ENCODE results near the gene PTPN6. TPM values are rescaled to one million over a fixed set of nuclear protein-coding genes. Genes with fewer than 3 reads are reported as not detected.

PTPN6 gene
- total RNA-seq, 1 donor from 2014 or later, result 0.94 TPM

DNA sequence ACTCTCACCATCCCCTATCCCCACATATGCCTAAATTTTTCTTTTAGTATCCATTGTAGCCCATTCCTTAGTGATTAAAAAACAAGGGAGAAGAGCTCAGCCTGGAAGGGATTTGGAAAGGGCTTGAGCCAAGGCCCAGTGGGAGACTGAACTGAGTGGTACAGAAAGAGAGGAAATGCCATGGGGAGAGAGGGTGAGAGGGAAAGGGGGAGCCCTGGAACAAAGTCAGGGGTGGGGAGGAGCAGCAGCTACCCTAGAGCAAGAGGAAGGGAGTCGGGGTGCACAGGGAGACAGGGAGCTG is 26.0 kb upstream of the PTPN6 start:
- Mint-ChIP-seq H3K9me3 (ENCODE audit: unreplicated experiment) (no peaks in the 10 kb centered on the region), H3K36me3 (ENCODE audit: unreplicated experiment) (no peaks in the 10 kb centered on the region), H3K4me3 (ENCODE audit: unreplicated experiment) (peak overlapping the region; percentile 86), H3K27me3 (ENCODE audit: unreplicated experiment) (no peaks in the 10 kb centered on the region), H3K4me1 (ENCODE audit: unreplicated experiment) (peaks cover 52% of the 10 kb centered on the region), H3K27ac (ENCODE audit: unreplicated experiment) (peak overlapping the region; percentile 99)
- DNase-seq (ENCODE audit: extremely low spot score, unreplicated experiment), result no peak
- no peak for TF ChIP-seq CTCF (IDR thresholded peaks at IDR 0.05)

DNA sequence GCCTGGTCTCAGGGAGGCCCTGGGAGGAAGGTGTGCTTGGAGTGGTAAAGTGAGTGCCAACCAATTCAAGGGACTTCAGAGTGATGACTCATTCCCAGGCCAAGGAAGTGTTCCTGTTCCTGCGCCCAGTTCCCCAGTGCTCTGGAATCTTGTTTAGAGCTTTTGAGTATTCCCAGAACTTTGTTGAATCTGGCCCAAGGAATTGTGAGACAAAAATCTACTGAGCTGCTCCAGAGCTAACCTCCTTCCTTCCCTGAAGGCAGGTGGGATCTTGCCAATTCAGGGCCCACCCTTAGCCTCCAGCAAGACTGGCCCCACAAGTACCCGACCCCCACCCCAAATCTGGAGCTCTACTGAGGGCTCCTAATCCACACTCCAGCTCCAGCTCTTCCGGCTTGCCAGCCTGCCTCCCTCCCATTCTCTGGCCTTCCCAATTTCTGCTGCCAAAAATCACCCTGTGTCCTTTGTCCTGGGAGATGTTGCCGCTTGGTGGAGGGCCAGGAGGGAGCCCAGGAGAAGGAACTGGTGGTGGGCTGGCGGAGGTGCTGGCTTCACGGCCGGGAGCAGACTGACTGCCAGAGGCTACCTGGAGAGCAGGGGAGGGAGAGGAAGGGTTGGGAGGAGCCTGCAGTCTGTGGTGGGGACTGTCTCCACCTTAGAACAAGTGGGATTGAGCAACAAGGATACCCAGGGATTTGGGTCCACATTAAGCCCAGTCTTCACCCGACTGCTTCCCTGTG is 25.4 kb upstream of the PTPN6 start:
- Mint-ChIP-seq H3K4me3 (ENCODE audit: unreplicated experiment) (peak overlapping the region; percentile 86), H3K9me3 (ENCODE audit: unreplicated experiment) (no peaks in the 10 kb centered on the region), H3K27me3 (ENCODE audit: unreplicated experiment) (no peaks in the 10 kb centered on the region), H3K36me3 (ENCODE audit: unreplicated experiment) (no peaks in the 10 kb centered on the region), H3K4me1 (ENCODE audit: unreplicated experiment) (peaks cover 55% of the 10 kb centered on the region), H3K27ac (ENCODE audit: unreplicated experiment) (peak overlapping the region; percentile 99)
- TF ChIP-seq CTCF (IDR thresholded peaks at IDR 0.05), result no peak
- DNase-seq (ENCODE audit: extremely low spot score, unreplicated experiment), result no peak

GRCh38 chr12:6927379-6928021 is 23.7 kb upstream of the PTPN6 start, which contains the start of gene ATN1:
Gene ATN1, plus strand, starts transcription at chr12:6927959. Its CDS starts 6,043 bp downstream, at chr12:6934002.
- no peaks in the 10 kb centered on the region for H3K27me3 Mint-ChIP-seq (ENCODE audit: unreplicated experiment)
- H3K27ac Mint-ChIP-seq (ENCODE audit: unreplicated experiment), result peak within 1 kb of the TSS; percentile 99
- peaks cover 3% of the 10 kb centered on the region for H3K36me3 Mint-ChIP-seq (ENCODE audit: unreplicated experiment)
- H3K4me1 Mint-ChIP-seq (ENCODE audit: unreplicated experiment), result peaks cover 68% of the 10 kb centered on the region
- DNase-seq (ENCODE audit: extremely low spot score, unreplicated experiment), result peak; percentile 91
- no peaks in the 10 kb centered on the region for H3K9me3 Mint-ChIP-seq (ENCODE audit: unreplicated experiment)
- peak within 1 kb of the TSS; percentile 90 for H3K4me3 Mint-ChIP-seq (ENCODE audit: unreplicated experiment)
- no peak for TF ChIP-seq CTCF (IDR thresholded peaks at IDR 0.05)

DNA sequence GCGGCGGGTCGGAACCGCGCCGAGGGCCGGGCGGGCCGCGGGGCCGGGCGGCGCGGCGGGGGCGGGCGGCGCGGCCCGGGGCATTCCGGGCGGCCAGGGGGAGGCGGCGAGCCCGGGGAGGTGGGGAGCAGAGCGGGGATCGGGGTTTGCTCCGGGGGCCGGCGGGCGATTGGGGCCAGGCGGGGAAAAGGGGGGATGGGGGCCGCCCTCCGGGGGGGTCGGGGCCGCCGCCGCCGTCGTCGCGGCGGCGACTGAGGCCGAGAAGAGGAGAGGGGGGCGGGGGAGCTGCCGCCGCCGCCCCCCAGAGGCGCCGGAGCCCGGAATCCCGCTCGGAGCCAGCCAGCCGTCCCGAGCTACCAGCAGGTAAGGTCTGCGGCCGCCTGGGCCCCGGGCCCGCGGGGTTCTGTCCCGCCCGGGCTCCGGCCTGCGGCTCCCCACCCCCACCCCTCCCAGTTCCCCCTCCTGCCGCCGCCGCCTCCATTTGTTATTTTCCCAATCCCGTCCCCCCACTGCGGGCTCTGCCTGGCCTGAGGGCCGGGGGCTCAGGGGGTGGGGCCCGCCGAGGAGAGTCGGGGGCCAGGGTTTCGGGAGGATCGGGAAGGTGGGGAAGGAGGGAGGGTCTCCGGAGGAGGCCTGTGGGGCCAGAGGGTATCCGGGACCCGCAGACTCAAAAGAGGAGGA is 23.0 kb upstream of the PTPN6 start:
- peak overlapping the region; percentile 90 for H3K4me3 Mint-ChIP-seq (ENCODE audit: unreplicated experiment)
- no peaks in the 10 kb centered on the region for H3K27me3 Mint-ChIP-seq (ENCODE audit: unreplicated experiment)
- peaks cover 3% of the 10 kb centered on the region for H3K36me3 Mint-ChIP-seq (ENCODE audit: unreplicated experiment)
- H3K4me1 Mint-ChIP-seq (ENCODE audit: unreplicated experiment), result peaks cover 72% of the 10 kb centered on the region
- DNase-seq (ENCODE audit: extremely low spot score, unreplicated experiment), result no peak
- TF ChIP-seq CTCF (IDR thresholded peaks at IDR 0.05), result no peak
- peak overlapping the region; percentile 89 for H3K27ac Mint-ChIP-seq (ENCODE audit: unreplicated experiment)
- no peaks in the 10 kb centered on the region for H3K9me3 Mint-ChIP-seq (ENCODE audit: unreplicated experiment)
